Psoas muscle (tissue), 8 donors: Measurements from ENCODE around the gene ASIC3. TPM values are rescaled to one million over a fixed set of nuclear protein-coding genes. Genes with fewer than 3 reads are reported as not detected.

Source experiments
- ATAC-seq, 4 donors: fragments of 200-7000 bp; cut with Tn5 transposase; one replicate each; pipeline ENCODE4 v1.9.1; 2020; ENCODE audit warnings: moderate library complexity in 3 of 4, mild to moderate bottlenecking in 2 of 4
- DNase-seq, 2 donors: peaks; one replicate each; pipeline ENCODE4 v3.0.0-alpha.2; 2020
- H3K27ac ChIP-seq: fragments of 200-600 bp; one replicate; pipeline ENCODE4 v1.8.0; 2022
- H3K27me3 ChIP-seq, 3 donors: fragments of 200-600 bp in 1 of 3; one replicate each; pipeline versions ENCODE4 v1.6.1 to v1.8.0; 2013 to 2022; ENCODE audit warnings: low read length in 2 of 3, mild to moderate bottlenecking in 2 of 3, moderate library complexity in 1 of 3; ENCODE audit not compliant: insufficient read depth in 3 of 3
- H3K36me3 ChIP-seq, 2 donors: fragments of 200-600 bp in 1 of 2; one replicate each; pipeline versions ENCODE4 v1.6.1 to v1.8.0; 2013 to 2022; ENCODE audit warnings: low read depth in 1 of 2, mild to moderate bottlenecking in 1 of 2, moderate library complexity in 1 of 2; ENCODE audit not compliant: insufficient read depth in 1 of 2
- H3K4me1 ChIP-seq: fragments of 200-600 bp; one replicate; pipeline ENCODE4 v1.8.0; 2022
- H3K4me3 ChIP-seq: fragments of 200-600 bp; one replicate; pipeline ENCODE4 v1.8.0; 2022; ENCODE audit warnings: mild to moderate bottlenecking
- H3K9me3 ChIP-seq: fragments of 200-600 bp; one replicate; pipeline ENCODE4 v1.8.0; 2022
- CTCF ChIP-seq: fragments of 200-600 bp; IDR thresholded peaks from one replicate; pipeline ENCODE4 v1.8.0; 2022; ENCODE audit warnings: antibody characterized with exemption
- WGBS, 3 donors: extraction: QIAGEN DNeasy Blood & Tissue Kit; methylation state at CpG; one replicate each; pipeline versions ENCODE4 v1.1.6 to v1.1.7; 2013; 5-methylcytosine and 5-hydroxymethylcytosine counted together
- intact Hi-C, 2 donors: fragments of 100-400 bp; cut with DNase I; formaldehyde crosslinking; loops; one replicate each; pipeline versions ENCODE4 v1.11.0 to v1.14.2; 2022
- polyA plus RNA-seq, 3 donors: library from polyadenylated mRNA; stranded (reverse); fragments of 200-250 nt; gene quantifications; one replicate each; pipeline ENCODE4 v1.2.3, GENCODE V29; 2013
- total RNA-seq, 4 donors: library from RNA; stranded (reverse); fragmentation: NEBNext Ultra II Directional in 2 of 4; extraction: Animal tissue kit (Norgen Biotek cat#: 25700) in 2 of 4; gene quantifications; one replicate each; pipeline versions ENCODE4 v1.2.1 to v1.2.4, GENCODE V29; 2021 to 2023
- donor health status: healthy with polysubstance abuse.
- donor health status: DM: no; HTN: no; CAD: no; lungs with moderate emphysema.
- donor health status: Bipolar disorder and iron deficiency.
- donor health status: healthy.
- donor health status: DM: yes; HTN: yes; CAD: no.
- donor health status: DM: no; HTN: no; CAD: no.
- donor health status: DM: no; HTN: no; CAD: no.
- donor health status: DM: yes; HTN: yes; CAD: no.

The ASIC3 gene
- total and polyA plus RNA-seq, 7 donors: 1.8 to 6.2 (median 3.0) TPM

- Histone ChIP-seq H3K27ac (no peak overlapping the region), H3K27me3 (no peaks in the 10 kb centered on the region), H3K4me3 (no peak overlapping the region), H3K36me3 (peaks cover 4 to 74% of the 10 kb centered on the region in 2 donors), H3K9me3 (no peaks in the 10 kb centered on the region), H3K4me1 (peaks cover 17% of the 10 kb centered on the region)
- DNase-seq: no peak
- intact Hi-C loops: no loop called here
- WGBS, 3 donors: 69 to 75% (median 75%) methylated on average over 7 of the region's 7 CpGs
- no peak for TF ChIP-seq CTCF
- no peak for ATAC-seq
Measured at GRCh38 chr7:151075662-151075971, 27.3 kb downstream of the ASIC3 start.

- H3K36me3 ChIP-seq: peaks cover 4 to 70% of the 10 kb centered on the region in 2 donors
- no peak overlapping the region for H3K27ac ChIP-seq
- no peaks in the 10 kb centered on the region for H3K27me3 ChIP-seq
- intact Hi-C loops: no loop called here
- DNase-seq (no peak), ATAC-seq (no peak)
- WGBS, 3 donors: 71 to 78% (median 71%) methylated on average over 22 of the region's 22 CpGs
- H3K4me1 ChIP-seq: peaks cover 18% of the 10 kb centered on the region
- H3K4me3 ChIP-seq: no peak overlapping the region
- no peaks in the 10 kb centered on the region for H3K9me3 ChIP-seq
- TF ChIP-seq CTCF: no peak
Measured at GRCh38 chr7:151075978-151076426, 27.7 kb downstream of the ASIC3 start.

- no peaks in the 10 kb centered on the region for H3K27me3 ChIP-seq
- H3K4me3 ChIP-seq: no peak overlapping the region
- WGBS, 3 donors: 73 to 79% (median 74%) methylated on average over 31 to 33 of the region's 33 CpGs
- ATAC-seq: no peak
- H3K4me1 ChIP-seq: peaks cover 29% of the 10 kb centered on the region
- peaks cover 4 to 60% of the 10 kb centered on the region in 2 donors for H3K36me3 ChIP-seq
- H3K9me3 ChIP-seq: no peaks in the 10 kb centered on the region
- H3K27ac ChIP-seq: no peak overlapping the region
- no peak for DNase-seq
- intact Hi-C loops: no loop called here
- no peak for TF ChIP-seq CTCF
Measured at GRCh38 chr7:151076863-151077704, 28.8 kb downstream of the ASIC3 start.

DNA sequence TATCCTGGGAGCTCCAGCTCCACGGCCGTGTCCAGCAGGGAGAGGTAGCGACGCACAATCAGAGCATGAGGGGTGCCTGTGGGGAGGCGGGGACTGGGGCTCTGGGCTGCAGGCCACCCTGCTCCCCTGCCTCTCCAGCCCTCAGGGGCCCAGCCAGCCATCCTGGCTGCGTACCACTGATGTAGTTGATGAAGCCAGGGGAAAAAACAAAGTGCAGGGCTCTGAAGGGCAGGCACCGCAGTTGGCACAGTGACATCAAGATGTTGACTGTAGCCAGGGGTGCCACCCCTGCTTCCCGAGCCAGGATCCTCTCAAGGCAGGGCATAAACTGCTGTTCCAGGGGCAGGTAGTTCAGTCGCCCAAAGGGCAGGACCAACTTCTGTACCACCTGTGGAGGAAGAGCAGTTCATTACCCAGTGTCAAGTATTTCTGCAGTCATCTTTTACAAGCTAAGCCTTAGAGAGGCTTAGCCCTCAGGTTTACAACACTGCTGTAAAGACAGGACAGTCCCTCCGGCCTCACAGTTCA, 29.4 kb downstream of the ASIC3 start:
- 69 to 80% (median 74%) methylated on average over 10 of the region's 10 CpGs for WGBS, 3 donors
- H3K4me3 ChIP-seq: no peak overlapping the region
- H3K27ac ChIP-seq: no peak overlapping the region
- H3K9me3 ChIP-seq: no peaks in the 10 kb centered on the region
- no peak for DNase-seq
- H3K4me1 ChIP-seq: peaks cover 35% of the 10 kb centered on the region
- no peak for TF ChIP-seq CTCF
- intact Hi-C loops: no loop called here
- H3K36me3 ChIP-seq: peaks cover 4 to 53% of the 10 kb centered on the region in 2 donors
- ATAC-seq: no peak
- H3K27me3 ChIP-seq: no peaks in the 10 kb centered on the region
